Activated T-helper 1 cell treated with Interleukin-2 at 50 U/mL for 16 hours (primary cell): Measurements from ENCODE around the gene RASSF8.

Source experiments
- DNase-seq: peaks from one replicate; pipeline ENCODE4 v3.0.0-alpha.2; 2020; ENCODE audit warnings: low read depth

The RASSF8 gene

GRCh38 chr12:25960961-25961360 is 2.5 kb downstream of the RASSF8 start:
- no peak for DNase-seq

- DNase-seq, result no peak
Measured at GRCh38 chr12:25962932-25963525, 4.5 kb downstream of the RASSF8 start.

GRCh38 chr12:25965682-25966081 is 7.2 kb downstream of the RASSF8 start:
- DNase-seq, result no peak

- DNase-seq, result no peak
Measured at GRCh38 chr12:25970082-25970481, 11.6 kb downstream of the RASSF8 start.

DNA sequence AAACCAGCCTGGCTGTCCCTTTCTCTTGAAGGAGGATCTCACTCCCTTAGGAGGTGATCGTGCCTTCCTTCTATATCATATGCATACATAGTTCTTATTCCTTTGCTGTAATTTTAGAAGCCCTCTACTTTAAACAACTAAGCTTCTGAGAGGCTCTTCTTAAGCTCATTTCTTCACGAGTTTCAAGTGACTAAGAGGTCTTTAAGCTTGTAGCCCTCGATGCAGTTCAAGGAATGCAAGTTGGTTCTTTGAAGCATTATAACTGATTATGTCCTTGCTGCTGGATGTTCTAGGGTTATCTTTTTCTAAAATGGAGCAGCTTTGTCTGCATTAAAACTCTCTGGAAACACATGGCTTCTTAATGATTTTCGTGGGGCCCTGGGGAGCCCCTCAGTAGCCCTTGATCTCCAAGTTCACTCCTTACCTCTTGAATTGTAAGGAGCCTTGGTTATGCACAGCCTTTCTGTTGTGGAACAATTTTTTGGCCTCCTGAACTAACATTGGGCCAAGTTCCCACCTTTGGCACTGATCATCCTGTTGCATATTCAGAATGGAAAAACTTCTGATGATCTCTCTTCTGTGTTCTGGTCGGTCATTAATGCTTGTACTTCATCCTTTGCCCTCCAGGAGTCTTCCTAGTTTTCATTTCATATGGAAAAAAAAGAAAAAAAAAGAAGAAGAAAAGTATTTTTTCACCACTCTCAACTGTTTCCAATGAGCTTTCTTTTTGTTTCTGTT is 12.6 kb downstream of the RASSF8 start:
- DNase-seq, result no peak

DNA sequence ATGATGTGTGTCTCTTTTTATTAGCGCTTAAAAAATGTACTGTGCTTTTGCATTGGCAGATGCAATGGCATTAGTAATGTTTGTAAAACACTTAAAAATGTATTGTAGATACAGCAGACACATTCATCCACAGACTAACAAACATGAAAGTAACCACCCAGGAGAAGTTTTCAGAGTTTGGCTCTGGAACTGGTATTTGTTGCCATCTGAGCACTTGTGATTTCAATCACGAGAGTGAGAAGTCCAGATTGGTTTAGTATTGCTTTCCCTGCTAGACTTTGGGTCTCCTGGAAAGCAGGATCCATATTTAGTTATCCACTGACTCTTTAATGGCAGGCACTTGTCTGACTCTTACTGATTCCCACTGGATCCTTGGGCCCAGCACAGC is 13.2 kb downstream of the RASSF8 start:
- no peak for DNase-seq

DNA sequence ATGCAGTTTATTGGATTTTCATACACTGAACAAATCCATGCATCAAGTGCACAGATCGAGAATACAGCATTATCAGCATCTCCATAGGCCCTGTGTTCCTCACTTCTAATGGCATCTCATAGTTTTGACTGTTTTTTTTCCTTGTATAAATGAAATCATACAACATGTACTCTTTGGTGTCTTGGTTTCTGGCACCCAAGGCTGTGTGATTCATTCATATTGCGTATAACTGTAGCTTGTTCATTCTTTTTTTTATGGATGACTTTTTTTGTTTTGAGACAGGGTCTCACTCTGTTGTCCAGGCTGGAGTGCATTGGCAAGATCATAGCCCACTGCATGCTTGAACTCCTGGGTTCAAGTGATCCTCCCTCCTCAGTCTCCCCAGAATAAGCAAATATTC is 14.3 kb downstream of the RASSF8 start:
- DNase-seq, result no peak

DNA sequence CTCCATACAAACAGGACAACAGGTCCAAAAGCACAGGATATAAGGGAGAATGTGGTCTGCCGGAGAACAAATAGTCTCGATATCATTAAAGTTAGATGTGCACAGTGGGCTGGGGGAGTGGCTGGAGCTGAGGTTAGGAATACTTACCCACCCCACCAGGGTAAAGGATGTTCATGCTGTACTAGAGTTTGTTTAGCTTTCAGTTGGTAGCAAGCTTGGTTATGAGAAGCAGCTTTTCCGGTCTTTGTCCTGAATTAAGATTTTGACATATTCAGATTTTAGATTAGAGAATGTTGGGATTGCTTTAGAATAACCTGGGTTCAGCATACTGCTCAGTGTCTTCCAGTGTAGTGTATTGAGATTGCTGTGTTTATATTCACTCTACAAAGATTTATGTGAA is 16.7 kb downstream of the RASSF8 start:
- DNase-seq, result no peak

GRCh38 chr12:25975682-25976081 is 17.2 kb downstream of the RASSF8 start:
- no peak for DNase-seq

GRCh38 chr12:25976289-25976688 is 17.8 kb downstream of the RASSF8 start:
- DNase-seq, result no peak

DNA sequence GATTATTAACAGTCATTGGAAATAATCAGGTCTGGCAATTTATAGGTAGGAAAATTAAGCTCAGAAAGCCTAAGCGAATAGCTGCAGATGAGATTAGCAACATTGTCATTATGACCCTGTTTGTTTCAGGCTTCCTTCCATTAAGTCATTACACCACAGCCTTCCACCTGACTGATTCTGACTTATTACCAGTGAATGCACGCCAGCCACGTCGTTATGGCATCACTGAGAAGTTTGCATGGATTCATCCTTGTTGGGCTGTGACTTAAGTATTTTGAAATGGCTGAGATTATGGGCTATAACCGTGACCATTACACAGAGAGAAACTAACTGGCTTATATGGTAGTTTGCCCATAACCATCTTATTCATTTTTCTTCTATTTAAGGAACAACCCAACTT is 18.6 kb downstream of the RASSF8 start:
- DNase-seq, result no peak

DNA sequence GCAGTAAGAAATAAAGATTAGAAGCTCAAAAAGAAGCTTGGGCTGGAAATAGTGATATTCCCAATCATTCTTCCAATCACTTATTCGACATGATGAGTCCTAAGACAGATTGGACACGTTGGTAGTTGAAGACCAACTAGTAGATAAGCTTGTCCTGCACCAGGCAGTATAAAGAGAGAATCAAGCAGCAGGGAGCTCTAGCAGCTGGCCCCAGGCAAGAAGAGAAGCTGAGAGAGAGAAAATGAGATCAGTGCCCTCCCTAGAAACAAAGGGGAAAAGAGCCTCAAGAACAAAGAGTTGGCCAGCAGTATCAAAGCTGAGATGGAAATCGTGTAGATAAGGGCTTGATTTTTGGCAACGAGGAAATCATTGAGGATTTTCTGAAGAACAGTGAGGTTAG is 20.6 kb downstream of the RASSF8 start:
- DNase-seq, result no peak

DNA sequence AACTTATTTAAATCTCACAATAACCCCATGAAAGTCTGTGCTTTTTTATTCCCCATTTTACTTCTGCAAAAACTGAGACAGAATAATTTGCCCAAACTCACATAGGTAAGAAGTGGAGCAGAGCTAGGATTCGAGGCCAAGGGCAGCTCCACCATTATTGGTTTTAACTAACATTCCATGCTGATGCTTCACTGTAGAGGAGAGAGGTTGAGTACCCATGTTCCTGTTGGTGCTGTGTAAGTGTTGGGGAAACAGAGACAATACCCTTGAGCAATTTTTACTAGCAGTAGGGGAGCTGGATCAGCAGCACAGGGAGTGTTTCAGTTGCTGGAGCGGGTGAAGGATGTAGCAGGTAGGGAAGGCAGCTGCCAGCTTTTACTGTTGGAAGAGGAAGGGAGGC is 21.1 kb downstream of the RASSF8 start:
- DNase-seq, result no peak

DNA sequence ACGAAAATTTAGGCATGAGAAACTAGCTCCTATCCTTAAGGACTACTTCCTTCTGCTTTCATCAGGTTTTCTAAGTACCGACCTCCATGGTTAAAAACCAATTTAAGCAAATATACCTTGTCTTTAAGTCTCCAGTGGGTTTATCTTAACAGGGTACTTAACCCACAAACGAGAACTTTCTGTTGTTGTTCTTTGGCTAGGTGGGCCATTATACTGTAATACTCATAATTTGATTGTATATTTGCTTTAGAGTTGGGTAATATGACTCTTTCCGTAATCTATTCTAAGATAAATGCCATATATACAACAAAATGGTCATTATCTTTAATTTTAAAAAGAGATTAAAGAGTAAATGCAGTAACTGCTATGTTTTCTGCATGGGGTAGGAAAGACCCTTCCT is 21.6 kb downstream of the RASSF8 start:
- no peak for DNase-seq

DNA sequence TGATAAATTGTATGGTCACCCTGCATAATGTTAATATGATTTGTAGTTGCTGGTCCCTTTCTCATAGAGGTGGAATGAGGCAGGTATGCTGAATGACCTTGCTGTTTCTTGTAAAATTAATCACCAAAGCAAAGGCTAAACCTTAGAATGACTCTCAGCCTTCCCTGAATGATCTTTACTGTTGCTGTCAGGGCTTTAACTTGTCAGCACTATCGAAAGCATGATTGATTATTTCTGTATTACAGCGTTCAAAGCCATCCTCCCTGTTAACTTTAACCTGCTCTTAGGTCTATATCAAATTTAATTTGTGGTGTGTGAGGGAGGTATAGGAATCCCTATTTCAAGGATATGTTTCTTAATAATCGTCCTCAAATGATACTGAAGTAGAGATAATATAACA is 23.1 kb downstream of the RASSF8 start:
- DNase-seq, result no peak

DNA sequence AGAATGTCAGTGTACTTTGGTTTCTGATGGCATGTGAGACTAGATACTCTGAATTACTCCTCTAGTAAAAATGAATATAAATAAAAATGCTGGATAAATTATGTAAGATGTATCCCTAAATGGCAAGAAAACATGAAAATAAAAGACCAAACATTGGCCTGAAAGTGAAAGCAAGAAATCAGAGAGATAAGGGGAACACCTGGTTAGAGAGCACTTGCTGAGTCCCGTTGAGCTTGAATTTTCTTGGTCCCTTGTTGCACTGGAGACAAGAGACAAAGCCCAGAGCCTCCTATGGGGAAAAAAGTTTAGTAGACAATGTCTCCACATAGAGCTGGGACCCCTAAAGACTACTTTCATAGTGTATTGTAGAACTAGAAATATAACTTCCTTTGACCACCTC is 23.9 kb downstream of the RASSF8 start:
- DNase-seq, result no peak

DNA sequence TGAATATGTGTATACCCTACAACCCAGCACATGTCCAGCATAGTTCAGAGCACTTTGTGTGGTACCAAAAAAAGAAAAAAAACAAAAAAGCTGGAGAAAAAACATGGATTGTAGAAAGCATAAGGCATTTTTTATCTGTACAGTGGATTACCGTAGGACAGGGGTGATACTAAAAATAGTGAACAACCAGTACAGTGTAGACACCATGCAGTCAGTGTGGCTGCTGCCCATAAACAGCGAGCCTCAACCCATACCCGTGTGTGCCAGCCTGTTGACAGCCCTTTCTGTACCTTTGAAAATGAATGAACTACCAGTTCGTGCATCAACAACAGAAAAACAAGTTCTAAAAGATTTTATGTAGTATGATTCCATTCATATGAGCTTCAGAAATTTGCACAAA is 25.1 kb downstream of the RASSF8 start:
- no peak for DNase-seq

DNA sequence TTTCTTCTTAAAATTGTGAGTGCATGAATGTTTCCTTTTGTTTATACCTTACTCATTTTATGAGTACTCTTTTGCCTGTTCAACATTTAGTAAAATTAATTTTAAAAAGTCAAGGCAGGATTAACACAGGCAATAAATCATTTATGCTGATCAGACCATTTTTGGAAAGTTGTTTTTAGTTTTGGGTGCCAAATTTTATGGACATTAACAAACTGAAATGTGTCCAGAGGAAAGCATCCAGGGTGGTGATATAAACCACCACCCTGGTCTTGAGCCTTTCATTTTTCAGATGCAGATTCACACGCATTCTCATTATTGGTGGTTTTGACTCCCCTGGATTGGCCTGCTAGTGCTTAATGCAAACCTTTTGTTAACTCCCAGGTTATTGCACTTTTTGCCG is 26.3 kb downstream of the RASSF8 start:
- DNase-seq, result no peak

DNA sequence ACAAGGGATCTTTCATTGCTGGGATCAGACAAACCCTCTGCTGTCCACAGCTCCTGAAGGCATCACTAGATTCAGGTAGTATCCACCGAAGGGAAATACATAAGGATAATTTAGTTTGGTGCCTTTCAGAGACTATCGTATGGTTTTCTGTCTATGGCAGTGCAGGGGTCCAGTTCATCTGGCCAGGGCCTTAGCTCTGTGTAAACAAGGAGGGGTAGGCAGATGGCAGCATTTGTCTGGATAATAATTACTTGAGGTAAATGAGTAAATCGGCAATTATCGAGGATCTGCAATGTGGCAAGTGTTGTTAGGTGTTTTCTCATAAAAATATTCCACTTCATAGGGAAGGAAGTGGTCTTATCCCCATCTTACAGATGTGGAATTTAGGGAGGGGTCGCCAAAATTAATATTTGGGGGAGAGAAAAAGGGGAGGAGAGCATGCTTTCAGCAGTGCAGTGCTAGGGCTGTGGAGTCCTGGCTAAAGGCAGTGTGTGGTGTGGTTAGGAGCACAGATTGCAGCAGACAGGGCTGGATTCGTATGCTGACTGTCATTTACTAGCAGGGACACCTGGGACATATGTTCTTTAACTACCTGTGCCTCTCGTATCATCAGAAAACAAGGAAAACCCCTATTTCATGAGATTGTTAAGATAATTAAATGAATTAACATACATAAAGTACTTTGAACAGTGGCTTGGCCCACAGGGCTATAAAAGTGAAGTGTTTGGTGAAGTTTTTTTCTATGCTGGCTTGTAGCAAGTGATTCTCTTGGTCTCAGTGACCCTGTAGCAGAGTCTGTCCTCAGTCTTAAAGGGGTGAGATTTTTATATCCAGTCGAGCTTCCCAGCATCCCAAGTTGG is 27.1 kb downstream of the RASSF8 start:
- DNase-seq, result no peak

DNA sequence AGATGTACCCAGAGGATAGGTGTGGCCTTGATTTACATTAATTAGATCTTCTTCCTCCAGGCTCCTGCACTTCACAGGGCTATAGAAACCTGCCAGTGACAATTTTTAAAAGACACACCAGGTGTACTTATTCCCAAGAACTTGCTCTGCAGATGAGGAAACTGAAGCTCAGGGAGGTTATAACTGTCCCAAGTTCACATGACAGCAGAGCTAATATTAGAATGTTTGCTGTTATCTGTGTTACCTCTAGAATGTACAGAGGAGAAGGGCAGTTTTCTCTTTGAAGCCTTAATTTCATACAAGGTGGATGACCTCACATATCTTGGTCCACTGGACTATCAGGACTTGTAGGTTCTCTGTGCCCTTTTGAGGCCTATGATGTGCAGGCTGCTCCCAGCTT is 27.7 kb downstream of the RASSF8 start:
- DNase-seq, result no peak

DNA sequence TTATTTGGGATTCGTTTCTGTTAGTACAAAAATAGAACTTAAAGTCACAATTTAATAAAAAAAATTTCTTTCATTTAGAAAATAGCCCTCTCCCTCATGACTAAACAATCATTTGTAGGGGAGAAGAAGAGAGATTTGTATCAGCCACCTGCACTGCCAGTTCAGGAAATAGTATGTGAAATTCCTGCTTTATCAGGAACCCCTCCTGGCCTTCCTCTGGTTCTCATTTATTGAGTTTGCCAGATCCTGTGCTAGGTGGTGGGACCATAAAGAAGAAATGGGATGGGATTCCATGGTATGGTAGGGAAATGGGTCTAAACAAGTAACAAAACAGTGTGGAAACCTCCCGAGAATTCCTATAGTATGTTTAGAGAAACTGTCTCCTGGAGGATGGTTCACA is 30.0 kb downstream of the RASSF8 start:
- DNase-seq, result no peak

GRCh38 chr12:25990495-25990894 is 32.0 kb downstream of the RASSF8 start:
- no peak for DNase-seq
